T-cell (primary cell): ENCODE results near the gene DVL2. TPM values are rescaled to one million over a fixed set of nuclear protein-coding genes. Genes with fewer than 3 reads are reported as not detected.

Experiments used
- ATAC-seq, 4 experiments: fragments of 200-7000 bp in 3 of 4; fragments of 150-1000 bp in 1 of 4; cut with Tn5 transposase; replicated peaks in 1 of 4; 1 replicate in 3 of 4; 2 replicates in 1 of 4; pipeline ENCODE4 v1.10.0; 2021; ENCODE audit warnings: moderate library complexity in 3 of 4, mild to moderate bottlenecking in 2 of 4, moderate number of reproducible peaks in 1 of 4
- CTCF ChIA-PET, 2 donors: fragments of 300-600 bp; sonication (Branson Sonifier 250); formaldehyde crosslinking; loops; one replicate each; lab custom pipeline; 2022; ENCODE audit warnings: antibody characterized with exemption in 2 of 2; lab: Charles Lee
- POLR2A ChIA-PET, 2 donors: fragments of 300-600 bp; sonication (Branson Sonifier 250); formaldehyde crosslinking; loops; one replicate each; lab custom pipeline; 2022; ENCODE audit warnings: antibody characterized with exemption in 2 of 2; lab: Charles Lee
- DNase-seq, 35 experiments: peaks; one replicate each; pipeline versions ENCODE4 v3.0.0 to v3.0.0-alpha.2; 2013 to 2023
- H3K27ac ChIP-seq: one replicate; pipeline ENCODE4 v1.5.1; 2013; ENCODE audit warnings: low read length
- H3K27me3 ChIP-seq, 2 experiments: replicated peaks in 1 of 2; 1 replicate in 1 of 2; 2 replicates in 1 of 2; pipeline versions ENCODE4 v1.6.1 to v1.7.0; 2013; ENCODE audit warnings: low read length in 1 of 2, mixed read lengths in 1 of 2; ENCODE audit not compliant: control insufficient read depth in 2 of 2, insufficient read depth in 2 of 2; ENCODE audit errors: extremely low read depth in 1 of 2
- H3K36me3 ChIP-seq, 2 donors: 1 replicate in 1 of 2; 2 replicates in 1 of 2; pipeline versions ENCODE4 v1.6.1 to v1.7.0; 2013; ENCODE audit warnings: low read length in 1 of 2; ENCODE audit not compliant: control insufficient read depth in 2 of 2, insufficient read depth in 1 of 2; ENCODE audit errors: extremely low read depth in 1 of 2
- H3K4me1 ChIP-seq, 2 experiments: 1 replicate in 1 of 2; 2 replicates in 1 of 2; pipeline versions ENCODE4 v1.6.1 to v1.7.0; 2013; ENCODE audit warnings: low read length in 2 of 2, mixed read lengths in 1 of 2; ENCODE audit not compliant: insufficient read depth in 2 of 2, control insufficient read depth in 1 of 2; ENCODE audit errors: extremely low read depth in 1 of 2
- H3K4me3 ChIP-seq, 2 donors: 1 replicate in 1 of 2; 2 replicates in 1 of 2; pipeline versions ENCODE4 v1.5.1 to v1.7.0; 2013; ENCODE audit warnings: mild to moderate bottlenecking in 2 of 2, low read length in 1 of 2, moderate library complexity in 1 of 2; ENCODE audit not compliant: control insufficient read depth in 1 of 2; ENCODE audit errors: extremely low read depth in 1 of 2
- H3K9me3 ChIP-seq: 2 replicates; pipeline ENCODE4 v1.7.0; 2013
- H3K27ac Mint-ChIP-seq, 2 donors: one replicate each; pipeline ENCODE4 v1.8.0; 2020 to 2021; ENCODE audit warnings: mild to moderate bottlenecking in 2 of 2, mixed read lengths in 2 of 2
- H3K27me3 Mint-ChIP-seq, 2 donors: one replicate each; pipeline ENCODE4 v1.8.0; 2021 to 2022; ENCODE audit warnings: mixed read lengths in 2 of 2
- H3K36me3 Mint-ChIP-seq: one replicate; pipeline ENCODE4 v1.8.0; 2021; ENCODE audit warnings: mixed read lengths
- H3K4me1 Mint-ChIP-seq, 3 donors: one replicate each; pipeline ENCODE4 v1.8.0; 2020 to 2022; ENCODE audit warnings: mixed read lengths in 3 of 3, mild to moderate bottlenecking in 1 of 3
- H3K4me3 Mint-ChIP-seq, 3 donors: one replicate each; pipeline ENCODE4 v1.8.0; 2020 to 2022; ENCODE audit warnings: mild to moderate bottlenecking in 3 of 3, mixed read lengths in 3 of 3, moderate library complexity in 3 of 3
- H3K9me3 Mint-ChIP-seq, 3 donors: one replicate each; pipeline ENCODE4 v1.8.0; 2020 to 2022; ENCODE audit warnings: mixed read lengths in 3 of 3
- WGBS: methylation state at CpG from one replicate; pipeline ENCODE4 v1.1.5; 2013; ENCODE audit warnings: missing lambda C conversion rate; ENCODE audit not compliant: insufficient coverage; 5-methylcytosine and 5-hydroxymethylcytosine counted together
- total RNA-seq, 35 experiments: library from RNA in 6 of 35; stranded (reverse) in 6 of 35; fragments of 120-200 nt in 1 of 35; gene quantifications; one replicate each; pipeline versions ENCODE4 v1.2.1 to v1.2.4 and lab custom pipeline; 2013 to 2026

The DVL2 gene
- total RNA-seq, 5 donors from 2014 or later (not counting 1 experiment from before 2014, with no cell fraction given) = 48.2 to 76.3 (median 70.4) TPM

DNA sequence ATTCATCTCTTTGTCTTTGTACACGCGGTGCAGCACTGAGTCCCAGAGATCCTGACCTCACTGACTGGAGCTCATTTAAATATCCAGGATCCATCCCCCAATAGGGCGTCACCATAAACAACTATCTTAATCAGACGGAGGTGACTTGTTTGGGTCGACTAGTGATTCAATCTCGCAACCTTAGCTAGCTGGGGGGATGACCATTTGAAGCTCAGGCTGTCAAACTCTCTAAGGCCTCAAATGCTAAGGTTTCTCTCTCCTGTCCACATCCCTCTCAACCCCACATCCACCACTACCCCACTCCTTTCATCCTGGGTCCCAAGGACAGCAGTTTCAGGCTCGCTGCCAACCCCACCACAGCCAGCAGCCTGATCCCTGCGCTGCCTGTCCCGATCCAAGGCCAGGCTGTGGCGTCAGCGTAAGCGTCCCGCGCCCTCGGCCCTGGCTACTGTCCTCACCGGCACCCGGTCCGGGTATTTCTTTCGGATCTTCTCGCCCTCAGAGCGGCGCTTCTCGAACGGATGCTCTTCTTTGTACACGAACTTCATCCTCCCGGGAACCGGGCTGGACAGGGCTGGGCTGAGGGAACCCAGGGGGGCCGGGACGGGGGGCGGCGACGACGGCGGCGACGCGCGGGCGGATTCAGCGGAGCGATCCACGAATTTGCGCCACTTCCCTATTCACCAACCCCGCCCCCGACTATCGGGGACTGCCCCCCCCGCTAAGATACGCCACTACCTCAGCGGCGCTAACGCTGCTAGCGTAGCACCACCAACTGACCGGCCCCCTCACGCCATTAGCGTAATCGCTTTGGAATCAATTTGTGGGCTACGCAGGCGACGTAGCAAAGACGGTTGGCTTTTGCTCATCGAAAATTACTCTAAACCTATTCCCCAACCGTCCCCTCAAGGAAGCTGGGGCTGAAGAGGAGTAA lies 7.7 kb upstream of the DVL2 start, which contains the start of gene GABARAP:
Gene GABARAP, minus strand, starts transcription at position 667 of the 934 bp plus-strand sequence. Its CDS starts 119 bp downstream, at position 548.
- Histone ChIP-seq H3K36me3 (peaks cover 0 to 39% of the 10 kb centered on the region in 2 donors), H3K9me3 (no peaks in the 10 kb centered on the region), H3K4me3 (peak within 1 kb of the TSS; percentile 89 to 96), H3K27ac (peak within 1 kb of the TSS; percentile 87), H3K27me3 (no peaks in the 10 kb centered on the region), H3K4me1 (peaks cover 13 to 40% of the 10 kb centered on the region in 2 experiments)
- H3K4me1 Mint-ChIP-seq = peaks cover 45 to 51% (median 46%) of the 10 kb centered on the region in 3 donors
- DNase-seq (peak; percentile 73 to 97 (median 87)), ATAC-seq (peak; percentile 27 to 48 (median 36))
- WGBS = under 1% methylated on average over 50 of the region's 62 CpGs
- peaks cover 0 to 2% of the 10 kb centered on the region in 2 donors for H3K27me3 Mint-ChIP-seq
- peaks cover 31% of the 10 kb centered on the region for H3K36me3 Mint-ChIP-seq
- POLR2A ChIA-PET = interaction anchor here (0.6 to 0.9 kb wide), 3 partner anchors 8 to 27 kb away, joined by 3 to 4 read pairs (median 3); partner anchors contain the start of gene DVL2 (in 1 of the 2)
- CTCF ChIA-PET = interaction anchor here in 1 of 2 donors (0.6 to 2.3 kb wide), 12 partner anchors 9 to 957 kb away, joined by 3 to 12 read pairs (median 4); partner anchors contain the start of genes ACADVL, CTDNEP1, DLG4 and ELP5
- H3K4me3 Mint-ChIP-seq = peak within 1 kb of the TSS; percentile 97 to 99 (median 98)
- H3K27ac Mint-ChIP-seq = peak within 1 kb of the TSS; percentile 99 to 100
- no peaks in the 10 kb centered on the region for H3K9me3 Mint-ChIP-seq

DNA sequence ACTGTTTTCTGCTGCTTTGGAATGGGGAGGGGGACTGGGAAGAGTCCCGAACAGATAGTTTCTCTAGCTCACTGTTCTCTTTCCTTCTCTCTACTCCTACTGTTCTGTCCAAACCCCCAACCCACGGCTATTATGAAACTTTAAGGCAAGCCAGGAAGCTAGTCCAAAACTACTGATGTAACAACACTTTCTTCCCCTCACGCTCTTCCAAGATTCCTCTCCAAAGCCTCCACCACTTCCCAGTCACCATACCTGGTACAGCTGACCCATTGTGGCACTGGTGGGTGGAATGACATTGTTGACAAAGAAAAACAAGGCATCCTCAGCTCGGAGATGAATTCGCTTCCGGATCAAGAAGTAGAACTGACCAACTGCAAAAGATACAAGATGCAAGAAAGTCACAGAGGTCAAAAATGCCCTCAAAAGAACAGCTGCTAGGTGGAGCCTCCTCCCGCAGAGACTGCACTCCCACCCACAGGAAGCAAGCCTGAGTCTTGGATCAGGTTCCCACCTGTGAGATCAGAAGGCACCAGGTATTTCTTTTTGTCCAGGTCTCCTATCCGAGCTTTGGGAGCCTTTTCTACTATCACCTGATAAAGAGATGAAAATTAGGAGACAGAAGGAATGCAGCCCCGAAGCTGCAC lies 6.9 kb upstream of the DVL2 start:
- Histone ChIP-seq H3K9me3 (no peaks in the 10 kb centered on the region), H3K4me1 (peaks cover 13 to 46% of the 10 kb centered on the region in 2 experiments), H3K36me3 (peaks cover 0 to 39% of the 10 kb centered on the region in 2 donors), H3K27me3 (no peaks in the 10 kb centered on the region), H3K27ac (peak overlapping the region; percentile 87), H3K4me3 (peak overlapping the region; percentile 89 to 96)
- no peaks in the 10 kb centered on the region for H3K9me3 Mint-ChIP-seq
- DNase-seq (no peak), ATAC-seq (no peak)
- WGBS = 72% methylated on average over 5 of the region's 9 CpGs
- peak overlapping the region; percentile 99 to 100 for H3K27ac Mint-ChIP-seq
- peaks cover 0 to 2% of the 10 kb centered on the region in 2 donors for H3K27me3 Mint-ChIP-seq
- peak overlapping the region; percentile 97 to 99 (median 98) for H3K4me3 Mint-ChIP-seq
- peaks cover 44 to 54% (median 45%) of the 10 kb centered on the region in 3 donors for H3K4me1 Mint-ChIP-seq
- ChIA-PET POLR2A (interaction anchor here in 1 of 2 donors (0.5 kb wide), 1 partner anchor 27 kb away, joined by 4 read pairs; no protein-coding TSS in a partner anchor), CTCF (interaction anchor here in 1 of 2 donors (1.8 to 2.3 kb wide), 4 partner anchors 10 to 27 kb away, joined by 5 to 12 read pairs (median 10); partner anchors contain the start of genes ACADVL, CTDNEP1, DLG4 and ELP5)
- H3K36me3 Mint-ChIP-seq = peaks cover 30% of the 10 kb centered on the region

DNA sequence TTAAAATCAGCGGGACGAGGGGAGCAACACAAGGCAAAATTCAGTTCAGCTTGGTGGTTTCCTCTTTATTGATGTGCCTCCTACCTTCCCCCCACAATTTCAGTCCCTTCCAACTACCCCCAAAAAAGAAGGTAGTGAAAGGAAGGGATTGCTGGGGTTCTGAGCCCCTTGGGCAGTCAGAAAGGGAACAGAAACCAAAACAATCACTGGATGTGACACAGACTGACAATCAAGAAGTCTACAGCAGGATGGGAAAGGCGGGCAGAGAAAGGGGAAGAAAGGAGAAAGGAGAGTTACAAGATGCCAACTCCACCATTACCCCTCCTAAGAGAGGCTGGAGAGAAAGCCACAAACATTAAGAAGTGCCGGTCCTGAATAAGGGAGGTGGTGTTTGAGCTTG lies 6.1 kb upstream of the DVL2 start:
- no peak for ATAC-seq
- Mint-ChIP-seq H3K9me3 (no peaks in the 10 kb centered on the region), H3K4me1 (peaks cover 51 to 59% (median 53%) of the 10 kb centered on the region in 3 donors), H3K27me3 (peaks cover 0 to 2% of the 10 kb centered on the region in 2 donors), H3K4me3 (peak overlapping the region; percentile 97 to 99 (median 98)), H3K27ac (peak overlapping the region; percentile 77 to 80), H3K36me3 (peaks cover 32% of the 10 kb centered on the region)
- POLR2A ChIA-PET = no interaction called here
- no CpG with 5 or more reads among the region's 4 CpGs for WGBS
- Histone ChIP-seq H3K9me3 (no peaks in the 10 kb centered on the region), H3K27ac (no peak overlapping the region), H3K36me3 (peaks cover 0 to 39% of the 10 kb centered on the region in 2 donors), H3K27me3 (no peaks in the 10 kb centered on the region), H3K4me1 (peaks cover 15 to 53% of the 10 kb centered on the region in 2 experiments), H3K4me3 (no peak overlapping the region)
- CTCF ChIA-PET = interaction anchor here in 1 of 2 donors (1.8 kb wide), 1 partner anchor 26 kb away, joined by 5 read pairs; no protein-coding TSS in a partner anchor
- DNase-seq = no peak

DNA sequence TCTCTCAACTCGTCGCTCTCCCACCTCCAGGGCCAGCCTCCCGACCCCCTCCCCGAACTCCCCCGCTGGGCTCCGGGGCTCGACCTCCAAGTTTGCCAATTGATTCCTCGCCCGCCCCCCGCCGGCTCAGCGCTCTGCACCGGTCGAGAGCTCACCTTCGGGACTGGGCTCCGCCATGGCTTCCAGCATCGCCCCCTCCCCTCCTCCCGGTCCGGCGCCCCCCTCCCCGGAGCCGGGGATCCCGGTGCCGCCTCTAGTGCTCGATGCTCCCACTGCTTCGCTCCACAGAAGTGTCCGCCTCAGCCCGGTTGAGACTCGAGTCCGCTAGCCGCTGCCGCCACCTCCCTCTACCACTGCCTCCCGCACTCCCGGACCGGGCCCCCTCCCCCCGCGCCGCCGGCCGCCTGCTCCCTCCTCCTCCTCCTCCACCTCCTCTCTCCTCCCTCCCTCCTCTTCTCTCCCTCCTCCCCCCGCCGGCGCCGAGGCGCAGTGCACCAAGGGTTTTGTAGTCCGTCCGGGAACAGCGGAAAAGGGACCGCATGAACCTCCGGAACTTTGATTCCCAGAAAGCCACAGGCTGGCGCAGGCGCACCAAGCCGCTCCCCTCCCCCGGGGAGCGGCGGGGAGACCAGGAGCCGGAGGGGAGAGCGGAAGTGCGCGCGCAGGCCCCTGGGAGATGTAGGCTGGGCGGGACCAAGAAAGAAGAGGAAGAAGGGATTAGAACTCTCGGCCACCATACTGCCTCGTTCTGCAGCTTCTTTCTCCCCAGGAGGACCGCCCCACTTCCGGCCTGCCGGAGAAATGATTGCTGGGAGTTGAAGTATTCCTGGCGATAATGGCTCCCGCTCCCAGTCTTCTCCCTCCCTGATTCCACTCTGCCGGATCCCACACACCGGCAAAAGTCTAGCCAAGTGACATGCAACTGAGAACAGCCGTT lies 5.0 kb upstream of the DVL2 start, which contains the start of gene PHF23:
Gene PHF23, minus strand, starts transcription at position 367 of the 937 bp plus-strand sequence. Its CDS starts 178 bp downstream, at position 189.
- POLR2A ChIA-PET = interaction anchor here (0.6 kb wide), 2 partner anchors 16 to 145 kb away, joined by 3 to 7 read pairs; no protein-coding TSS in a partner anchor

More for the DNA sequence above, 5.0 kb upstream of the DVL2 start, which contains the start of gene PHF23:
- Histone ChIP-seq H3K4me1 (peaks cover 21 to 63% of the 10 kb centered on the region in 2 experiments), H3K9me3 (no peaks in the 10 kb centered on the region), H3K27me3 (no peaks in the 10 kb centered on the region), H3K4me3 (peak within 1 kb of the TSS; percentile 93 to 95), H3K36me3 (peaks cover 0 to 36% of the 10 kb centered on the region in 2 donors), H3K27ac (peak within 1 kb of the TSS; percentile 74)
- peak; percentile 60 to 72 (median 66) for ATAC-seq
- Mint-ChIP-seq H3K36me3 (peaks cover 29% of the 10 kb centered on the region), H3K4me3 (peak within 1 kb of the TSS; percentile 97 to 99 (median 98)), H3K9me3 (no peaks in the 10 kb centered on the region), H3K27me3 (peaks cover 0 to 2% of the 10 kb centered on the region in 2 donors), H3K27ac (peak within 1 kb of the TSS; percentile 94 to 95), H3K4me1 (peaks cover 62 to 69% (median 62%) of the 10 kb centered on the region in 3 donors)
- peak; percentile 91 to 99 (median 95) for DNase-seq
- CTCF ChIA-PET = interaction anchor here (0.6 to 1.8 kb wide), 4 partner anchors 19 to 97 kb away, joined by 3 to 5 read pairs (median 4); partner anchors contain the start of genes ACADVL (in 1 of the 2), ACAP1 (in 1 of the 2) and DLG4 (in 1 of the 2)
- under 1% methylated on average over 41 of the region's 72 CpGs for WGBS
